Stimulated activated CD4-positive, alpha-beta T cell treated with anti-CD3 and anti-CD28 coated beads, Interleukin-1b, Interleukin-23, amount 100 ng/mL, for 24 hours (primary cell): ENCODE measurements around the gene NDUFAF3.

Source experiments
- DNase-seq, 4 experiments: peaks; one replicate each; pipeline ENCODE4 v3.0.0-alpha.2; 2020; ENCODE audit warnings: low read depth in 4 of 4, low spot score in 1 of 4

Gene NDUFAF3

DNA sequence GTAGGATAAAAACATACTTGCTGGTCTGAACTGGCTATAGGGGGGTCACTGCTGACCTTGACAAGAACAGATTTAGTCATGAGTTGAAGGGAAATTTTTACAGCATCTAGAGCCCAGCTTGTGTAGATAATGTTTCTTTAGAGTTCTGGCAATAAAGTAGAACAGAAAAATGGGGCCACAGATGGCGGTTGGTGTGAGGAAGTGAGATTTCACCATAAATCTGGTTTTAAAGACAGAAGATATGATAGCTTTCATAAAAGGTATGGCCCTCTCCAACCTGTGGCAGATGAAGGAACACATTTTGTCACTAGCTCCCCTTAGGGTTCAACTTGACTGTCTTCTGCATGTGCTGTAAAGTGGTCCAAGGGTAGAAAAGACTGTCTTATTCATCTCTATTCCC lies 31.6 kb downstream of the NDUFAF3 start:
- DNase-seq = no peak

DNA sequence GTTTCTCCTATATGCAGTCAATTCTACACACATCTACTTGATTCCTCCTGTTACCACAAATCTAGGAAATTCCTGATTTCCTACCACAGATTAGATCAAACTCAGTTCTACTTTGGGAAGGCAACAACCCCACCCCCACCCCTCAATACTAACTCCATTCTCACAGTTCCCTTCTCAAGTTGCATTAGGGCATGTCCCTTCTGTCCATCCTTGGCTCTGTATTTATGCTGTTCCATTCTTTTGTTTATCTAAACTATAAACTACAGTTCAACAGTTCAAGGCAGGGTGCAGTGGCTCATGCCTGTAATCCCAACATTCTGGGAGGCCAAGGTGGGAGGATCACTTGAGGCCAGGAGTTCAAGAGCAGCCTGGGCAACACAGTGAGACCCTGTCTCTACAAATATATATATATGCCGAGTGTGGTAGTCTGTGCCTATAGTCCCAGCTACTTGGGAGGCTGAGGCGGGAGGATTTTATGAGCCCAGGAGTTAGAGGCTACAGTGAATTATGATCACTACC lies 32.5 kb downstream of the NDUFAF3 start:
- DNase-seq = no peak

DNA sequence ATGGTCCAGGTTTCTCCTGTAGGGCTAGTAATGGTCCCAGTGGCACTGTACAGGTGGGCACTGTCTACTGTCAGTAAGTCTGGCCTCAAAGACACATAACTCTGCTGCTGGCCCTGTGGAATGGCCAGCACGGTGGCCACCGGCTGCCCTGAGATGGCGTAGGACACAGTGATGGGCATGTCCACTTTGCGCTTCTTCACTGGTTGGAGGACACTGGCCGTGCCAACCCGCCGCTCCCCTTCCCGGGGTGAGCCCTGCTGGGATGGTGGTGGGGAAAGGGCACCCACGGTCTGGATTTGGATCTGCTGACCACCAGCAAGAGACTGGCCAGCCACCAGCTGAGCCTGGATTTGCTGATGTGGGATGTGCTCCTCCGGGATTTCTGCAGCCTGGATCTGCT lies 35.3 kb downstream of the NDUFAF3 start:
- DNase-seq = no peak

GRCh38 chr3:49058011-49058410 lies 36.1 kb downstream of the NDUFAF3 start:
- no peak for DNase-seq
